Measurements from ENCODE around the gene CAB39. TPM values are rescaled to one million over a fixed set of nuclear protein-coding genes. Genes with fewer than 3 reads are reported as not detected.
"Not testable (repeated sequence)": the region's sequence is repeated elsewhere in the genome, so short reads cannot be mapped to it uniquely, and the experiment has no call there.

The CAB39 gene
- total RNA-seq, 1 donor from 2014 or later = 86.2 TPM

GRCh38 chr2:230706053-230706521 lies 6.6 kb upstream of the CAB39 start:
- no peak for DNase-seq
- ATAC-seq = no peak
- intact Hi-C loops (cut with micrococcal nuclease) = no loop called here

- ATAC-seq = no peak
- DNase-seq = no peak
- intact Hi-C loops (cut with micrococcal nuclease) = no loop called here
Observed at GRCh38 chr2:230706966-230707365, 5.7 kb upstream of the CAB39 start.

GRCh38 chr2:230708204-230708603 lies 4.4 kb upstream of the CAB39 start:
- DNase-seq = no peak
- no peak for ATAC-seq
- intact Hi-C loops (cut with micrococcal nuclease) = no loop called here

DNA sequence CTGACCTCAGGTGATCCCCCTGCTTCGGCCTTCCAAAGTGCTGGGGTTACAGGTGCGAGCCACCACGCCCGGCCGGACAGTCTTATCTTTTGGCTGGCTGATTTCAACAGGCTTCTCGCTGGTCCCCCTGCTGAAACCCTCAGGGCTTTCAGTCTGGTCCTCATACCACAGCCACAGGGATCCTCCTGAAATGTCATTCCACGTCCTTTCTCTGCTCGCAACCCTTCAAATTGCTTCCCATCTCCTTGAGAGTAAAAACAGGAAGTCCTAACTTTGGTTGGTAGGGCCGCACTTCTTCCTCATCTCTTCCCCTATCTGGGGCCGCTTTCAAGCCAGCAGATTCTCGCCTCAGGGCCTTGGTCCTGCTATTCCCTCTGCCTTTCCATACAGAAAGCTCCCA lies 1.4 kb upstream of the CAB39 start:
- ATAC-seq = no peak
- intact Hi-C loops (cut with micrococcal nuclease) = loop anchor here (10.0 kb wide), 1 partner anchor 84 kb away; no protein-coding TSS in a partner anchor

DNA sequence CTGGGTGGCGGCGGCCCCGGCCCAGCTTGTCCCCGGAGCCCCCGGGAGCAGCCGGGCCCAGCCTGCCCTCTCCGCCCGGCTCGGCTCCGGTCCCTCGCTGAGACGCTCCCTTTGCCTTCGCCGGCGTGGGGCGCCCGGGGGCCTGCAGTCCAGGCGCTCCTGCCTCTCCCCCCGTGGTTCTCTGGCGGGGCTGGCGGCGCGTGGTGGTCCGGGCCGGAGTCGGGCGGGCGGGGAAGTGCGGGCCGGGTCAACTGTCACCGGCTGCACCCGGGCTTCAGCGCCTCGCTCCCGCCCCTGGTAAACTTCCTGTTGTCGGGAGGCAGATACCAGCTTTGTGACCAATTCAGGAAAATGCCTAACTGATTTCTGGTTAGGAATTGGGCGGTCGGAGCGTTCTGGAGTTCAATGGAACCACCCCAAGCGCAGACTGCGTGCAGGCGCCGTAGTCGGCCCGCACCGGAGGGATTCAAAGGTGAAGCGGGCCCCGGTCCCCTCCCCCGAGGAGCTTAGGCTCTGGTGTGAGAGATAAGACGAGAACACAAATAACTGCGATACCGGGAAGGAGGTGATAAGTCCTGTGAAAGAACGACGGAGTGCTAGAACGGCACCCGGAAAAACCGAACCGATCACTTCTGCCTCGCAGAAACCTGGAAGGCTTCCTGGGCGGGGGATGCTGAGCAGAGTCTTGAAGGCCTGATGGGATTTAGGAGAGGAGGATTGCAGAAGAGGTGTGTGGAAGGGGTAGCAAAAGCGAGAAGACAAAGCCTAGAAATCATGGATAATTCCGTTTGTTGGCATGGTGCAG lies 891 bp downstream of the CAB39 start:
- intact Hi-C loops (cut with micrococcal nuclease) = loop anchor here (10.0 kb wide), 1 partner anchor 81 kb away; no protein-coding TSS in a partner anchor
- ATAC-seq = peak; percentile 34

More for the DNA sequence above, 1.4 kb upstream of the CAB39 start:
- DNase-seq = no peak

DNA sequence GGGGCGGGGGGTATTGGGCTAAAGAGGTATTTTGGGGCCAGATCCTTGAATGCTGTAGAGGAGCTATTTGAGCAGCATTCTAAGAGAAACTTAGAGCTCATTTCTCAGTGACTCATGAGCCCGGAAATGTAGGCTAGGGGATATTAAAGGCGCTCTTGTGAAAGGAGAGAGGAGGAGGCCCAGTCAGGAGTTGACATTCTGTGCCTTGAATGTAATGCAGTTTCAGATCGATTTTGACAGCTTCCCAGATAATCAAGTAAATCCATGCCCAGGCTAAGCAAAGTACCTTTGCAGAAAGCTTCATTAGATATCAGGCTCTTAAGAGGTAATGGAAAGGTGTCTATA lies 1.5 kb downstream of the CAB39 start:
- intact Hi-C loops (cut with micrococcal nuclease) = loop anchor here (10.0 kb wide), 1 partner anchor 81 kb away; no protein-coding TSS in a partner anchor
- peak; percentile 8 for ATAC-seq
- DNase-seq = no peak

More for the DNA sequence above, 891 bp downstream of the CAB39 start:
- DNase-seq = peak; percentile 62

GRCh38 chr2:230715201-230715600 lies 2.6 kb downstream of the CAB39 start:
- intact Hi-C loops (cut with micrococcal nuclease) = loop anchor here (10.0 kb wide), 1 partner anchor 80 kb away; no protein-coding TSS in a partner anchor
- ATAC-seq = no peak
- no peak for DNase-seq

GRCh38 chr2:230716588-230716987 lies 3.9 kb downstream of the CAB39 start:
- no peak for ATAC-seq
- DNase-seq = no peak
- intact Hi-C loops (cut with micrococcal nuclease) = loop anchor here (10.0 kb wide), 1 partner anchor 78 kb away; no protein-coding TSS in a partner anchor

GRCh38 chr2:230717600-230717999 lies 5.0 kb downstream of the CAB39 start:
- no peak for DNase-seq
- intact Hi-C loops (cut with micrococcal nuclease) = loop anchor here (10.0 kb wide), 1 partner anchor 77 kb away; no protein-coding TSS in a partner anchor
- ATAC-seq = no peak

GRCh38 chr2:230719340-230719739 lies 6.7 kb downstream of the CAB39 start:
- ATAC-seq (no peak), DNase-seq (no peak)
- intact Hi-C loops (cut with micrococcal nuclease) = loop anchor here (10.0 kb wide), 1 partner anchor 75 kb away; no protein-coding TSS in a partner anchor

DNA sequence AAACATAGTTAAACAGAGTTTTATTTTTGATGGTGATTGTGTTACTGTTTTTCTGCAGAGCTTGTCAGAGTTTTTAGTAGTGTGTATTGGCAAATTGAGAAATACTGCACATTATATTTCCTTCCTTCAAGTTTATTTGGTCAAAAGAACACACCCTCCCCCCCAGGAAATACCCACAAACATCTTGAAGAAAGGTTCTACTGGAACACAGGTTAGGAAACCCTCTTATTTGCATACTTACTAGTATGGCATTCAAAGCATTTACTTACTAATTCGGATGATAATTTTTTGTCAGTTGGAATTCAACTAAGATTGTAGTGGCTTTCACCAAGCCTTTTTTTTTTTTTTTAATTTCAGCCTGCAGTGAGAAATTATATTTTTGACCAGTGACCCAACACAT lies 9.1 kb downstream of the CAB39 start:
- DNase-seq = no peak
- no peak for ATAC-seq
- intact Hi-C loops (cut with micrococcal nuclease) = no loop called here

DNA sequence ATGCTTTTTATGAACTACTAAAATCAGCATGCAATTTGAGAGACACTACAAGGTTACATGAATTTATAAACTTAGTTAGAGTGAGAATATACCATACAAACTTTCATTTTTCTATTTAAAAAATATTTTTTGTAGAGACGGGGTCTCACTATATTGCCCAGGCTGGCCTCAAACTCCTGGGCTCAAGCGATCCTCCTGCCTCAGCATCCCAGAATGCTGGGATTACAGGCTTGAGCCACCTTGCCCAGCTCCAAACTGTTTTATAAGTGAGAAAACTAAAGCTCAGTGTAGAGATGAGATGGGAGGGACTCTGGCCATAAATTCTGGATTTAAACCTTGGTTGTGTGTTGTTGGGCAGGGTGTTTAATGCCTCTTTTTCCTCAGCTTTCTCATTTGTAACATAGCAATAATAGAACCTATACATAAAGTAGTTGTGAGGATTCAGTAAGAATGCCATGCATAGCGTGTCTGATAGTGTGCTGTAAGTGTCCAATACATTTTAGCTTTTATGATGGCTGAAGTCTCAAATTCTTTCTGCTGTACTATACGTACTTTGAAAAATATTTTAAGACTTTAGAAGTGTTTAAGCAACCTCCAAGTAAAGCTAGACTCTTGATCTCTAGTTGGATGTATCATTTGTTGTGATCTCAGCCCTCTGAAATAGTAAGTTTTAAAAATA lies 9.7 kb downstream of the CAB39 start:
- intact Hi-C loops (cut with micrococcal nuclease) = no loop called here
- ATAC-seq (no peak), DNase-seq (no peak)

DNA sequence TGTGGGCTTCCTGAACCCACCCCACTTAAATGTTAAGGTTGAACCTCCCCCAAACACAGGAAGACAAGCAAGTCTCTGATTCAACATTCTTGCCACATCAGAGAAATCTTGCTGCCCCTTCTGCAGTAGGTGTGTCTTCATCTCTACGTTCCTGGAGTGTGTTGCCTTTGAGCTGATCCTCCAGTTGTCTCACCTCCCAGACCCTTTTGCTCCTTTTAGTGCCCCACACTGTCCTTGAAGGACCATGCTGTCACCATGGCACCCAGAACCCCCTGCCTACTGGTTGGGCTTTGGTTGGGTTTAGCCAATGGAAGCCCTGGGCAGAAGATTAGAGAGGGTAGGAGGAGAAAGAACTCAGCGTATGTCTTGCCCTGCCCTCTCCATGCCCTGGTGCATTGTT lies 10.7 kb downstream of the CAB39 start:
- intact Hi-C loops (cut with micrococcal nuclease) = no loop called here
- DNase-seq (no peak), ATAC-seq (peak; percentile 24)

- intact Hi-C loops (cut with micrococcal nuclease); ATAC-seq; DNase-seq: not testable (repeated sequence)
Observed at GRCh38 chr2:230724957-230725356, 12.3 kb downstream of the CAB39 start.

GRCh38 chr2:230731512-230731911 lies 18.9 kb downstream of the CAB39 start:
- intact Hi-C loops (cut with micrococcal nuclease) = no loop called here
- no peak for DNase-seq
- no peak for ATAC-seq

- DNase-seq = no peak
- ATAC-seq = no peak
- intact Hi-C loops (cut with micrococcal nuclease) = no loop called here
Observed at GRCh38 chr2:230732914-230733401, 20.3 kb downstream of the CAB39 start.

GRCh38 chr2:230734247-230735175 lies 21.9 kb downstream of the CAB39 start:
- intact Hi-C loops (cut with micrococcal nuclease) = no loop called here
- DNase-seq = no peak
- no peak for ATAC-seq

DNA sequence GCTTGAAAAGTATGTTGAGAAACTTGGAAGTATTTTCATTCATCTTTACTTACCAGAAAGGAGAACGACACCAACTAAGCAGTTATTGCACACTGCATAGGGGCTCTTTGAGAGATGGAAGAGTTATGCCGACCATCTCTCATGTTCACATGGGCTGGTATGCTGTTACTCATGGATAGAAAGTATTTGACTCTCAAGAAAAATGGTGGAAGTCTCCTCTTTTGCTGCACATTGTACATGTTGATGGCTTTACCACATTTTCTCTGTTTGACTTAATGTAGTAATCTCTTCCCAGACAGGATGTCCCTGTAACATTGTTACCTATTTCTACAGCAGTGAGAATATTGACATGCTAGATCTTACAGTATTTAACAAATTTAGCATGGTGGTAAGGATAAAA lies 23.2 kb downstream of the CAB39 start:
- no peak for DNase-seq
- intact Hi-C loops (cut with micrococcal nuclease) = no loop called here

GRCh38 chr2:230737300-230737699 lies 24.7 kb downstream of the CAB39 start:
- ATAC-seq (no peak), DNase-seq (no peak)
- intact Hi-C loops (cut with micrococcal nuclease) = no loop called here

More for the DNA sequence above, 23.2 kb downstream of the CAB39 start:
- no peak for ATAC-seq

All from left ventricle myocardium superior (tissue), 1 donor.